ENCODE measurements around the gene SH3RF1.

SH3RF1 gene

DNA sequence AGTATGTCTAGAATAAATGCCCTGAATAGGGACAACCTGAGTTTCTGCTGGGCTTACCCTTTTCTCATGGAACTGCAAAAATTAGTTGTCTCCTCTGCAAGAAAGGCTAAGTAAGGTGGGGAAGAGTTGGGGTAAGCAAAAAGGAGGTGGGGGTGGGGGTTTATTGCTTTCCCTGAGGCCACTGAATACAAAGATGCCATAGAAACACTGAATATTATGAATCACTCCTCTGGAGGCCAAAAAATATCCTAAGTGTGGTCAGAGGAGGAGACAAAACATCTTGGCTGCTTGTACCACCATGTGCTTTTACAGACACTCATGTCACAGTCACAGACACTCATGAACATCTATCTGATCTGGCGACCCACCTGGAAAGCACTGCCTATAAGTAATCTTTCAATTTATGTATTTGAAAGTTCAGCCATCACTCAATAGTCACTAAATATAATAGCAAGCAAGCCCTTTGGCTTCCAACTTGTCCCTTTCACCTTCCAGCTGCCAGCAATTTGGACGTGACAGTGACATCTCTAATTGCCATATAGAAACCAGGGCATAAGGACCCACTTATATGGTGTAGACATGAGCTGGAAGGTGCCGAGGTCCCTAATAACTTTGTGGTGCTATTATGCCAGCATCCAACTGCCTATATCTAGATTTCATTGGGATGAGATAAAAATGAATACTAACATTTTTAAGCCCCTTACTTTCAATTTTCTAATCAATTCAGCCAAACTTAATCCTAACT is 138.0 kb downstream of the SH3RF1 start:
- TF ChIP-seq, protein P1, sequence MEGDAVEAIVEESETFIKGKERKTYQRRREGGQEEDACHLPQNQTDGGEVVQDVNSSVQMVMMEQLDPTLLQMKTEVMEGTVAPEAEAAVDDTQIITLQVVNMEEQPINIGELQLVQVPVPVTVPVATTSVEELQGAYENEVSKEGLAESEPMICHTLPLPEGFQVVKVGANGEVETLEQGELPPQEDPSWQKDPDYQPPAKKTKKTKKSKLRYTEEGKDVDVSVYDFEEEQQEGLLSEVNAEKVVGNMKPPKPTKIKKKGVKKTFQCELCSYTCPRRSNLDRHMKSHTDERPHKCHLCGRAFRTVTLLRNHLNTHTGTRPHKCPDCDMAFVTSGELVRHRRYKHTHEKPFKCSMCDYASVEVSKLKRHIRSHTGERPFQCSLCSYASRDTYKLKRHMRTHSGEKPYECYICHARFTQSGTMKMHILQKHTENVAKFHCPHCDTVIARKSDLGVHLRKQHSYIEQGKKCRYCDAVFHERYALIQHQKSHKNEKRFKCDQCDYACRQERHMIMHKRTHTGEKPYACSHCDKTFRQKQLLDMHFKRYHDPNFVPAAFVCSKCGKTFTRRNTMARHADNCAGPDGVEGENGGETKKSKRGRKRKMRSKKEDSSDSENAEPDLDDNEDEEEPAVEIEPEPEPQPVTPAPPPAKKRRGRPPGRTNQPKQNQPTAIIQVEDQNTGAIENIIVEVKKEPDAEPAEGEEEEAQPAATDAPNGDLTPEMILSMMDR (IDR thresholded peaks at IDR 0.05; ENCODE audit: low read length, missing control alignments): no peak
- no peak for DNase-seq (ENCODE audit: low read depth)
- no peak overlapping the region for H3K4me3 ChIP-seq (replicated peaks; ENCODE audit: low read depth, low read length)

DNA sequence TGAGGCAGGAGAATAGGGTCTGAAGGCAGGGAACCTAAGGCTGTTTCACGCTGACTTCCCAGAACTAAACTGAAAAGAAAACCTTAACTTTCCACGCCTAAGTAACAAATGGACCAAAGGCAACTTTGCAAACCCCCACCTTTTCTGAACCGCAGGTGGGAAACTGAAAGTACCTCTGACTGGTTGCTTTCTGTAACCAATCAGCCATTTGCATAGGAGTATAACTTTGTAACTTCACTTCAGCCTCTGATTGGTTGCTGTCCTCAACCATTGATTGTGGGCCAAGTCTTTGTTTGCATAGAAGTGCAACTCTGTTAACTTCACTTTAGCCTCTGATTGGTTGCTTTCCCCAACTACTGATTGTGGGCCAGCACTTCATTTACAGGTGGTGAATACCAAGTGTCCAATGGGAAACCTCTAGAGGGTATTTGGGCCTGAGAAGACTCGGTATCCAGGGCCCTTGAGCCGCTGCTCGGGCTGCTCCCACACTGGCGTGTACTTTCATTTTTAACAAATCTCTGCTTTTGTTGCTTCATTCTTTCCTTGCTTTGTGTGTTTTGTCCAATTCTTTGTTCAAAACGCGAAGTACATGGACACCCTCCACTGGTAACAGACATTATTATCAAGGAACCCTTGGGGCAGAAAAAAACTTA is 139.1 kb downstream of the SH3RF1 start:
- no peak for DNase-seq (ENCODE audit: low read depth)
- TF ChIP-seq, protein P1 (IDR thresholded peaks at IDR 0.05; ENCODE audit: low read length, missing control alignments): no peak
- H3K4me3 ChIP-seq (replicated peaks; ENCODE audit: low read depth, low read length): no peak overlapping the region

DNA sequence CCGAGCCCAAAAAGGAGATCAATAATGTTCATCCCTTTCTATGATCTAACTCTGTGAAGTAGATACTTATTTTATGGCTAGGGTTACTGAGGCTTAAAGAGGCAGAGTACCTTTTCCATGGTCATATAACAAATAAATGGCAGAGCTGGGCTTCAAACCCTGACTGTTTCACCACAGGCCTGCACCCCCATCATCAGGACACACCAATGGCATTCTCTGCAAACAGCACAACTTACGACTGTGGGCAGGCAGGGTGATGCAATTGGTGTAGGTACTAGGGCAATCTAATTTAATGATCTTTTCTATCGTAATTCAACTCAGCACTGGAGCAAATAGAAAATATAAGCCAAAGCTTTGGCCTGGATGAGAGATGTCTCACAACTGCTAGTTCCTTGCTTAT is 141.9 kb downstream of the SH3RF1 start:
- DNase-seq (ENCODE audit: low read depth): no peak
- no peak overlapping the region for H3K4me3 ChIP-seq (replicated peaks; ENCODE audit: low read depth, low read length)
- TF ChIP-seq, protein P1 (IDR thresholded peaks at IDR 0.05; ENCODE audit: low read length, missing control alignments): no peak

DNA sequence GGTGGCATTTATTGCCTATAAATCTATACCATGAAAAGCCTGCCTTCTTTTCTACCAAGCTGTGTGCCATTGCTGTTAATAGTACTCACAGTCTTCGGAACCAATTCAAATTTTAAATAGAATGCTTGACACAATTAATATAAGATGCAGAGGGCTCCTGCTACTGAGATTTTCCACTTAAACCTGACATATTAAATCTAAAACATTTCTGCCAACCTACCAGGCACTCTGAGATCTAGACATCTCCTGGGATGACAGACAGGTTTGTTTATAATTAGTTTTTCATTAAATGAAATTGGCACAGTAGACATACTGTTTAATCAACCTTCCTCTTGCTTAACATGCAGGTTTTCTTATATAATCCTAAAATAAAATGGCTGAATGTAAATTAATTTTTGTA is 143.4 kb downstream of the SH3RF1 start:
- TF ChIP-seq, protein P1 (IDR thresholded peaks at IDR 0.05; ENCODE audit: low read length, missing control alignments): no peak
- H3K4me3 ChIP-seq (replicated peaks; ENCODE audit: low read depth, low read length): no peak overlapping the region
- DNase-seq (ENCODE audit: low read depth): no peak

DNA sequence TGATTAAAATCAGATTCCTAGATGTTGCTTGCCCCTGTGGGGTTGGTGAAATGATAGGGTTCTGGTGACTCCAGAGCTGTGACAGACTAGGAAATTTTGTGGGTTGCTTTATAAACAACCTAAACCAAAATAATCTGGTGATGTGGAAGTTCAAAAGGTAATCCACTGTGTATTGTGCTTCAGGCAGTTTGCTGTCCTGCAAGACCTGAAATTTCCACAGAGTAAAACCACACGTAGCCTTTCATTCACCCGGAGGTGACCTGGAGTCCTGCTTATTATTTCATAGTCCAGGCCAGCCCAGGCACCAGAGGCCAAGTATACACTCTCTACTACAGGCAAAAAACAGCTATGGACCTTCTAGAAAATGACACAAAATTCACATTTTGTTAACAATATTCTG is 146.1 kb downstream of the SH3RF1 start:
- H3K4me3 ChIP-seq (replicated peaks; ENCODE audit: low read depth, low read length): no peak overlapping the region
- TF ChIP-seq, protein P1 (IDR thresholded peaks at IDR 0.05; ENCODE audit: low read length, missing control alignments): no peak
- no peak for DNase-seq (ENCODE audit: low read depth)

DNA sequence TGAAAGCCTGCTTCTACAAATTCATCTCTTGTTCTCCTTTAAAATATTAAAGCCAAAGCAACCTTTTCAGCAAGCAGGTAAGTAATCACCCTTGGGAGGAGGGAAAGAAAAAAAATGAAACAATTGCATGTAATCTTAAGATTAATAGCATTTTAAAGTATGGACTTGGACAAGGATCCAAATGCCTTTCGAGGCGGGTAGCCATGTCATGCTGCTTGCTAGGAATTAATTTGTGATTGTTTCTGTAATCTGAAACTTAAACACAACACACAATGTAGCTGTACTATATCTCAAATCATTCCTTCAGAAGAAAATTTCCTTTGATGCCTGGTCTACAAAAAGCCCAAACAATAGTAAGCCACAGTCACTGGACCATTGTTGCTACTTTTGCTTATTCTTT is 148.3 kb downstream of the SH3RF1 start:
- TF ChIP-seq, protein P1 (IDR thresholded peaks at IDR 0.05; ENCODE audit: low read length, missing control alignments): no peak
- no peak overlapping the region for H3K4me3 ChIP-seq (replicated peaks; ENCODE audit: low read depth, low read length)
- no peak for DNase-seq (ENCODE audit: low read depth)

All from fibroblast of pulmonary artery (primary cell).